Lower lobe of right lung (tissue), 2 donors: ENCODE data around the gene RBCK1. TPM values are rescaled to one million over a fixed set of nuclear protein-coding genes. Genes with fewer than 3 reads are reported as not detected.
"Not testable (repeated sequence)": the region's sequence is repeated elsewhere in the genome, so short reads cannot be mapped to it uniquely, and the experiment has no call there.

ENCODE experiments used
- ATAC-seq, 2 donors: fragments of 200-7000 bp; cut with Tn5 transposase; one replicate each; pipeline ENCODE4 v1.9.1; 2020 to 2022; ENCODE audit warnings: mild to moderate bottlenecking in 2 of 2, moderate library complexity in 2 of 2
- DNase-seq: peaks from one replicate; pipeline ENCODE4 v3.0.0-alpha.2; 2020
- H3K27ac ChIP-seq: fragments of 200-600 bp; one replicate; pipeline ENCODE4 v1.8.0; 2022
- H3K27me3 ChIP-seq: fragments of 200-600 bp; one replicate; pipeline ENCODE4 v1.8.0; 2022; ENCODE audit warnings: low read depth
- H3K36me3 ChIP-seq: fragments of 200-600 bp; one replicate; pipeline ENCODE4 v1.8.0; 2022; ENCODE audit warnings: mild to moderate bottlenecking
- H3K4me1 ChIP-seq: fragments of 200-600 bp; one replicate; pipeline ENCODE4 v1.8.0; 2022
- H3K4me3 ChIP-seq: fragments of 200-600 bp; one replicate; pipeline ENCODE4 v1.8.0; 2022; ENCODE audit warnings: mild to moderate bottlenecking
- H3K9me3 ChIP-seq: fragments of 200-600 bp; one replicate; pipeline ENCODE4 v1.8.0; 2022
- CTCF ChIP-seq: fragments of 200-600 bp; IDR thresholded peaks from one replicate; pipeline ENCODE4 v1.8.0; 2022; ENCODE audit warnings: antibody characterized with exemption, mild to moderate bottlenecking
- intact Hi-C: fragments of 100-400 bp; cut with DNase I; formaldehyde crosslinking; loops from one replicate; pipeline ENCODE4 v1.11.0; 2022
- total RNA-seq: library from RNA; stranded (reverse); fragmentation: NEBNext Ultra II Directional; extraction: Animal tissue kit (Norgen Biotek cat#: 25700); gene quantifications from one replicate; pipeline ENCODE4 v1.2.1, GENCODE V29; 2021
- donor health status: DM: no; HTN: yes; CAD: no; lungs with severe emphysema.

Gene RBCK1
- total RNA-seq, 1 donor from 2014 or later, result 95.7 TPM

- Histone ChIP-seq H3K27ac (no peak overlapping the region), H3K27me3 (no peaks in the 10 kb centered on the region), H3K9me3 (no peaks in the 10 kb centered on the region), H3K4me1 (no peaks in the 10 kb centered on the region), H3K36me3 (no peaks in the 10 kb centered on the region), H3K4me3 (no peak overlapping the region)
- DNase-seq (no peak), ATAC-seq (no peak)
- intact Hi-C loops, result loop anchor here (10.0 kb wide), 1 partner anchor 117 kb away; no protein-coding TSS in a partner anchor
- no peak for TF ChIP-seq CTCF
Measured at GRCh38 chr20:472137-472846, 64.2 kb downstream of the RBCK1 start.

- TF ChIP-seq CTCF, result no peak
- H3K9me3 ChIP-seq, result no peaks in the 10 kb centered on the region
- H3K27ac ChIP-seq, result no peak overlapping the region
- no peaks in the 10 kb centered on the region for H3K4me1 ChIP-seq
- DNase-seq (no peak), ATAC-seq (no peak)
- H3K36me3 ChIP-seq, result peaks cover 2% of the 10 kb centered on the region
- intact Hi-C loops, result loop anchor here (10.0 kb wide), 1 partner anchor 118 kb away; no protein-coding TSS in a partner anchor
- no peaks in the 10 kb centered on the region for H3K27me3 ChIP-seq
- H3K4me3 ChIP-seq, result no peak overlapping the region
Measured at GRCh38 chr20:472889-473292, 64.8 kb downstream of the RBCK1 start.

DNA sequence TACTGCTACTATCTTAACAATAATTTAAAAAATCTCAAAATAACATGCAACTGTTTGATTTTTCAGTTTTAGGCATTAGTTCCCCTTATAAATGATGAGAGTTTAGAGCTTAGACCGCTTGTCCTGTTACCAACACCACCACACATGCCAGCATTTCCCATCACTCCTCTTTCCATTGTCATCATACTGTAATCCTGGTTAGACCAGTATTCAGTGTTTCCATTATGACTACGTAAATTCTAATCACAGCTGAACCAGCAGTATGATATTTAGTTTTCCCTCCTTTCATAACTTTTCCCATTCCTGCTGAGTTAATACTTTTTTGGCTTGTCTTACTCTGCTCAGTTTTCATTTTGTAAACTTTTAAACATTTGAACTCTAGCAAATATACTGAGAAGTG lies 66.5 kb downstream of the RBCK1 start:
- no peak for DNase-seq
- intact Hi-C loops, result loop anchor here (10.0 kb wide), 1 partner anchor 120 kb away; no protein-coding TSS in a partner anchor
- Histone ChIP-seq H3K9me3 (no peaks in the 10 kb centered on the region), H3K36me3 (peaks cover 8% of the 10 kb centered on the region), H3K4me3 (no peak overlapping the region), H3K4me1 (no peaks in the 10 kb centered on the region), H3K27ac (no peak overlapping the region), H3K27me3 (no peaks in the 10 kb centered on the region)
- ATAC-seq, result no peak
- no peak for TF ChIP-seq CTCF

GRCh38 chr20:475463-476357 lies 67.6 kb downstream of the RBCK1 start:
- DNase-seq (no peak), ATAC-seq (no peak)
- Histone ChIP-seq H3K4me1 (no peaks in the 10 kb centered on the region), H3K27me3 (no peaks in the 10 kb centered on the region), H3K27ac (no peak overlapping the region), H3K9me3 (no peaks in the 10 kb centered on the region), H3K36me3 (peaks cover 12% of the 10 kb centered on the region), H3K4me3 (no peak overlapping the region)
- intact Hi-C loops, result loop anchor here (10.0 kb wide), 1 partner anchor 121 kb away; no protein-coding TSS in a partner anchor
- TF ChIP-seq CTCF, result no peak

DNA sequence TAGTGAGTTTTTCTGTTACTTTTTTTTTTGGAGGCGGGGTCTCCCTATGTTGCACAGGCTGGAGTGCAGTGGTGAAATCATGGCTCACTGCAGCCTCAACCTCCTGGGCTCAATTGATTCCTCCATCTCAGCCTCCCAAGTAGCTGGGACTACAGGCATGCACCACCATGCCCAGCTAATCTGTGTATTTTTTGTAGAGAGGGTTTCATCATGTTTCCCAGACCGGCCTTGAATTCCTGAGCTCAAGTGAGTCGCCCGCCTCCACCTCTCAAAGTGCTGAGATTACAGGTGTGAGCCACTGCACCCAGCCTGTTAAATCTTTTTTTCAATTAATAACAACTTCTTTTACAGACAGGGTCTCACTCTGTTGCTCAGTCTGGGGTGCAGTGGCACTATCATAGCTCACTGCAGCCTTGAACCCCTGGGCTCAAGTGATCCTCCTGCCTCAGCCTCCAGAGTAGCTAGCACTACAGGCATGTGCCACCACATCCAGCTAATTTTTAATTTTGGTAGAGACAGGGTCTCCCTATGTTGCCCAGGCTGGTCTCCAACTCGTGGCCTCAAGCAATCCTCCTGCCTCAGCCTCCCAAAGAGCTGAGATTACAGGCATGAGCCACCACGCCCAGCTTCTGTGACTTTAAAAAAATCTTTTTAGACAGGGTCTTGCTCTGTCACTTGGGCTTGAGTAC lies 68.6 kb downstream of the RBCK1 start:
- peak in 1 of 2 donors; percentile 50 for ATAC-seq
- not testable (repeated sequence) for H3K27ac ChIP-seq, DNase-seq, H3K9me3 ChIP-seq, H3K4me1 ChIP-seq, H3K27me3 ChIP-seq, H3K4me3 ChIP-seq
- intact Hi-C loops, result loop anchor here (10.0 kb wide), 1 partner anchor 122 kb away; no protein-coding TSS in a partner anchor
- H3K36me3 ChIP-seq, result peaks cover 20% of the 10 kb centered on the region
